HepG2 (cell line): ENCODE data around the gene NDUFS6. TPM values are rescaled to one million over a fixed set of nuclear protein-coding genes. Genes with fewer than 3 reads are reported as not detected.

ENCODE experiments used
- ATAC-seq: fragments of 200-7000 bp; cut with Tn5 transposase; 3 replicates; pipeline ENCODE4 v1.9.1; 2020; ENCODE audit warnings: mild to moderate bottlenecking, moderate library complexity
- BruUV-seq: library from RNA; stranded (reverse); fragments of 400-500 nt; replicated peaks from 2 replicates; lab custom pipeline; 2021; lab: Mats Ljungman, UMichigan
- CTCF ChIA-PET: fragments of 300-600 bp; formaldehyde crosslinking; extraction: SDS; loops from one replicate; lab custom pipeline; 2021; ENCODE audit warnings: low total read pairs, inconsistent platforms, low intra/inter-chr PET ratio; lab: Yijun Ruan, JAX
- POLR2A ChIA-PET: fragments of 350-600 bp; sonication (Branson Sonifier 250); formaldehyde crosslinking; loops from one replicate; lab custom pipeline; 2020; ENCODE audit warnings: antibody characterized with exemption, inconsistent platforms; lab: Yijun Ruan, JAX
- DNase-seq: peaks from one replicate; pipeline ENCODE4 v3.0.0-alpha.2; 2015; ENCODE audit warnings: low spot score
- FAIRE-seq: peaks from 3 replicates; lab custom pipeline; 2011; peaks lifted over from hg19 to GRCh38; lab: Jason Lieb, UNC
- H2AFZ ChIP-seq: one replicate; pipeline ENCODE4 v1.6.1; 2011; ENCODE audit warnings: low read length, inconsistent platforms
- H3K27ac ChIP-seq: fragments of 300-600 bp; 3 replicates; pipeline ENCODE4 v1.8.0; 2011; ENCODE audit warnings: mixed run types, mild to moderate bottlenecking, mixed read lengths, low read length, inconsistent platforms; ENCODE audit not compliant: insufficient read depth; ENCODE audit errors: extremely low read length
- H3K27me3 ChIP-seq, 2 experiments: fragments of 200-600 bp in 1 of 2; 2 replicates in 1 of 2; 3 replicates in 1 of 2; pipeline versions ENCODE4 v1.6.0 to v1.8.0; 2011; ENCODE audit warnings: low read length in 2 of 2, mild to moderate bottlenecking in 2 of 2, moderate library complexity in 2 of 2, inconsistent platforms in 1 of 2; ENCODE audit not compliant: insufficient read depth in 2 of 2, control insufficient read depth in 1 of 2
- H3K36me3 ChIP-seq, 2 experiments: fragments of 200-600 bp in 1 of 2; replicated peaks in 1 of 2; 2 replicates in 1 of 2; 3 replicates in 1 of 2; pipeline versions ENCODE4 v1.5.1 to v1.8.0; 2011; ENCODE audit warnings: low read length in 2 of 2, inconsistent platforms in 1 of 2; ENCODE audit not compliant: insufficient read depth in 2 of 2, control insufficient read depth in 1 of 2
- H3K4me1 ChIP-seq: 2 replicates; pipeline ENCODE4 v1.5.1; 2012; ENCODE audit warnings: low read length, inconsistent platforms; ENCODE audit not compliant: insufficient read depth
- H3K4me2 ChIP-seq: 2 replicates; pipeline ENCODE4 v1.6.0; 2011; ENCODE audit warnings: low read depth, low read length, inconsistent platforms
- H3K4me3 ChIP-seq, 3 experiments: fragments of 200-600 bp in 1 of 3; sonication (generic), shearing (Covaris generic) in 1 of 3; replicated peaks in 1 of 3; 2 replicates each; pipeline ENCODE4 v1.5.1; 2011 to 2016; ENCODE audit warnings: low read length in 3 of 3, inconsistent platforms in 2 of 3, low read depth in 2 of 3, mild to moderate bottlenecking in 2 of 3, control low read depth in 1 of 3, mixed read lengths in 1 of 3; ENCODE audit not compliant: insufficient read depth in 1 of 3
- H3K79me2 ChIP-seq: one replicate; pipeline ENCODE4 v1.6.1; 2011; ENCODE audit warnings: low read length, inconsistent platforms; ENCODE audit not compliant: insufficient read depth
- H3K9ac ChIP-seq: 2 replicates; pipeline ENCODE4 v1.6.0; 2011; ENCODE audit warnings: mild to moderate bottlenecking, low read depth, low read length, inconsistent platforms; ENCODE audit not compliant: insufficient read depth
- H3K9me3 ChIP-seq: 2 replicates; pipeline ENCODE4 v1.5.1; 2012; ENCODE audit warnings: mild to moderate bottlenecking, low read length
- H4K20me1 ChIP-seq: 2 replicates; pipeline ENCODE4 v1.6.0; 2011; ENCODE audit warnings: inconsistent platforms, mild to moderate bottlenecking, low read length, moderate library complexity; ENCODE audit not compliant: insufficient read depth
- GFI1 ChIP-seq: sonication (generic); formaldehyde crosslinking; IDR thresholded peaks from 2 replicates; pipeline ENCODE4 v1.5.0; 2020; ENCODE audit warnings: missing genetic modification reagents, mild to moderate bottlenecking, borderline replicate concordance
- GLI4 ChIP-seq: sonication (generic); formaldehyde crosslinking; IDR thresholded peaks from 2 replicates; pipeline ENCODE4 v1.5.1; 2020; ENCODE audit warnings: missing genetic modification reagents, mild to moderate bottlenecking, moderate library complexity, borderline replicate concordance
- HOMEZ ChIP-seq: IDR thresholded peaks from 2 replicates; pipeline ENCODE4 v1.6.1; 2016; ENCODE audit warnings: low read depth
- NKX3-1 ChIP-seq: sonication (generic); formaldehyde crosslinking; IDR thresholded peaks from 2 replicates; pipeline ENCODE4 v1.5.0; 2020; ENCODE audit warnings: missing genetic modification reagents
- SMAD3 ChIP-seq: sonication (generic); formaldehyde crosslinking; IDR thresholded peaks from 2 replicates; pipeline ENCODE4 v1.4.0; 2020; ENCODE audit warnings: missing genetic modification reagents
- SMYD3 ChIP-seq: sonication (generic); formaldehyde crosslinking; IDR thresholded peaks from 2 replicates; pipeline ENCODE4 v1.8.1; 2023; ENCODE audit warnings: mild to moderate bottlenecking, missing genetic modification reagents
- STAT5B ChIP-seq: sonication (generic); formaldehyde crosslinking; IDR thresholded peaks from 2 replicates; pipeline ENCODE4 v1.4.0; 2020; ENCODE audit warnings: missing genetic modification reagents
- ZBTB25 ChIP-seq: IDR thresholded peaks from 2 replicates; pipeline ENCODE4 v1.6.1; 2018; ENCODE audit warnings: missing genetic modification reagents
- ZNF10 ChIP-seq: sonication (generic); formaldehyde crosslinking; IDR thresholded peaks from 2 replicates; pipeline ENCODE4 v1.4.0; 2020; ENCODE audit warnings: mild to moderate bottlenecking, low read depth, missing genetic modification reagents, borderline replicate concordance
- ZNF335 ChIP-seq: sonication (generic); formaldehyde crosslinking; IDR thresholded peaks from 2 replicates; pipeline ENCODE4 v1.4.0; 2020; ENCODE audit warnings: missing genetic modification reagents
- ZNF513 ChIP-seq: sonication (generic); formaldehyde crosslinking; conservative IDR thresholded peaks from 2 replicates; pipeline ENCODE4 v1.5.0; 2020; ENCODE audit warnings: missing genetic modification reagents
- ZNF720 ChIP-seq: sonication (generic); formaldehyde crosslinking; IDR thresholded peaks from 2 replicates; pipeline ENCODE4 v1.4.0; 2020; ENCODE audit warnings: missing genetic modification reagents
- ZNF740 ChIP-seq: sonication (generic); formaldehyde crosslinking; IDR thresholded peaks from 2 replicates; pipeline ENCODE4 v1.4.0; 2020; ENCODE audit warnings: missing genetic modification reagents
- ZNF747 ChIP-seq: sonication (generic); formaldehyde crosslinking; IDR thresholded peaks from 2 replicates; pipeline ENCODE4 v1.8.1; 2023; ENCODE audit warnings: missing genetic modification reagents, mild to moderate bottlenecking, borderline replicate concordance
- WGBS: methylation state at CpG from one replicate; pipeline ENCODE4 v1.1.6; 2017; ENCODE audit warnings: low lambda C conversion rate; 5-methylcytosine and 5-hydroxymethylcytosine counted together
- in situ Hi-C: cut with HindIII; loops from 2 replicates; pipeline ENCODE4 v1.10.0; 2017; ENCODE audit warnings: low pct_unique_long_range_greater_than_20kb; ENCODE audit not compliant: extremely low pct_ligation_motif_present
- intact Hi-C: fragments of 100-400 bp; cut with micrococcal nuclease; formaldehyde crosslinking; loops from one replicate; pipeline ENCODE4 v1.10.0; 2022; ENCODE audit not compliant: unreplicated experiment
- polyA plus RNA-seq, 8 experiments: library from polyadenylated mRNA; depleted of rRNA in 3 of 8; stranded (reverse) in 7 of 8; unstranded in 1 of 8; fragments of >200 nt; fragmentation: Illumina TruSeq in 4 of 8; extraction: Trizol in 4 of 8; gene quantifications; 2 replicates each; pipeline versions ENCODE4 v1.2.1 to v1.2.3, GENCODE V29; 2011 to 2016; ENCODE audit warnings: low read depth in 4 of 8, missing spikeins in 1 of 8, mixed read lengths in 1 of 8; ENCODE audit not compliant: insufficient read depth in 1 of 8
- total RNA-seq, 5 experiments: library from RNA; depleted of rRNA; stranded (reverse); fragments of >200 nt; fragmentation: Illumina TruSeq; extraction: Trizol; gene quantifications; 2 replicates each; pipeline ENCODE4 v1.2.3, GENCODE V29; 2016; ENCODE audit warnings: low read depth in 1 of 5
- TF ChIP-seq, protein P1 (sequence below): IDR thresholded peaks from 2 replicates; pipeline ENCODE4 v1.6.1; 2016; ENCODE audit warnings: mild to moderate bottlenecking

Gene NDUFS6
- total and polyA plus RNA-seq, 2 of the 13 experiments (the other 11 are each of a cell fraction or from before 2014, with no cell fraction given), result 23.7 to 50.4 TPM

DNA sequence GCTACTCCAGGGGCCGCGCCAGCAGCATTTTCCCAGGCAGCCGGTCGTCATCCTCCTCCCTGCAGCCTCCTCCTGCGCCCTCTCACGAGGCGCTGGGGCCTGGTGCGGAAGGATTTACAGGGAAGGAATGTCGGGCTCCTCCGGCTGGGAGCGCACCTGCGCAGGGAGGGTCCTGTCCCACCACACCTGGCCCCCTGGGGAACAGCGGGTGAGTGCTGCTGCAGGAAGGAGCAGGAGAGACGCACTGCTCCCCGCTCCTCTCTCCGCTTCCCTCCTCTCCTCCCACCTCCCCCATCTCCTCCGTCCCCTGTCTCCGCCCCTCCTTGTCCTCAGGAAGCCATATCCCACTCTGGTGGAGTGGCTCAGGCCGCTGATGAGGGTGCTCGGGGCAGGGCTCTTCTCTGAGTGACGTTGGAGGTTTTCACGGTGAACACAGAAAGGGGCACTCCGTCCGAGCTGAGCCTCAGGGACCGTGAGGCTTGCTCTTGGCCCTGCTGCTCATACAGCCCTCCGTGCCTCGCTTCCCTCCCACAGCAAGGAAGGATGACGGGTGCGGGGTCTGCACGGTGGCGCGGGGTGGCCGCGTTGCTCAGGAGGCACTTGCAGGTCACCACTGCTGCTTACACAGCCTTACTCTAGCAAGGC, 50.2 kb downstream of the NDUFS6 start:
- Histone ChIP-seq H2AFZ (no peak overlapping the region), H3K4me2 (no peak overlapping the region), H3K4me3 (no peak overlapping the region), H3K4me1 (no peaks in the 10 kb centered on the region), H3K9ac (no peak overlapping the region), H3K79me2 (no peaks in the 10 kb centered on the region), H3K27ac (no peak overlapping the region), H3K27me3 (peaks cover 0 to 57% of the 10 kb centered on the region in 2 experiments; a peak in 4 of 5 replicates), H4K20me1 (no peaks in the 10 kb centered on the region), H3K9me3 (no peaks in the 10 kb centered on the region), H3K36me3 (no peaks in the 10 kb centered on the region)
- no peak for DNase-seq
- ChIA-PET CTCF (no interaction called here), POLR2A (no interaction called here)
- no TSS peak for BruUV-seq
- FAIRE-seq, result no peak
- in situ Hi-C loops, result no loop called here
- no peak for TF ChIP-seq ZBTB25
- no peak for TF ChIP-seq ZNF747
- no peak for TF ChIP-seq ZNF720 (CRISPR knock-in tag)
- TF ChIP-seq ZNF740 (CRISPR knock-in tag), result no peak
- no peak for TF ChIP-seq ZNF10 (CRISPR knock-in tag)
- TF ChIP-seq ZNF335 (CRISPR knock-in tag), result no peak
- TF ChIP-seq HOMEZ, result no peak
- TF ChIP-seq SMAD3, result no peak
- TF ChIP-seq ZNF513 (CRISPR knock-in tag), result no peak
- no peak for TF ChIP-seq GFI1 (CRISPR knock-in tag)
- no peak for TF ChIP-seq NKX3-1 (CRISPR knock-in tag)
- TF ChIP-seq, protein P1, sequence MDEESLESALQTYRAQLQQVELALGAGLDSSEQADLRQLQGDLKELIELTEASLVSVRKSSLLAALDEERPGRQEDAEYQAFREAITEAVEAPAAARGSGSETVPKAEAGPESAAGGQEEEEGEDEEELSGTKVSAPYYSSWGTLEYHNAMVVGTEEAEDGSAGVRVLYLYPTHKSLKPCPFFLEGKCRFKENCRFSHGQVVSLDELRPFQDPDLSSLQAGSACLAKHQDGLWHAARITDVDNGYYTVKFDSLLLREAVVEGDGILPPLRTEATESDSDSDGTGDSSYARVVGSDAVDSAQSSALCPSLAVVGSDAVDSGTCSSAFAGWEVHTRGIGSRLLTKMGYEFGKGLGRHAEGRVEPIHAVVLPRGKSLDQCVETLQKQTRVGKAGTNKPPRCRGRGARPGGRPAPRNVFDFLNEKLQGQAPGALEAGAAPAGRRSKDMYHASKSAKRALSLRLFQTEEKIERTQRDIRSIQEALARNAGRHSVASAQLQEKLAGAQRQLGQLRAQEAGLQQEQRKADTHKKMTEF (CRISPR knock-in tag), result no peak
- TF ChIP-seq GLI4, result no peak
- TF ChIP-seq STAT5B (CRISPR knock-in tag), result no peak
- TF ChIP-seq SMYD3, result no peak
- intact Hi-C loops, result no loop called here
- 47% methylated on average over 25 of the region's 34 CpGs for whole genome bisulfite sequencing
- no peak for ATAC-seq
